PC-9 (cell line): Measurements from ENCODE around the gene NOL6. TPM values are rescaled to one million over a fixed set of nuclear protein-coding genes. Genes with fewer than 3 reads are reported as not detected.

Experiments
- BruUV-seq: library from RNA; stranded (reverse); fragments of 400-500 nt; replicated peaks from 2 replicates; lab custom pipeline; 2021; lab: Mats Ljungman, UMichigan
- CTCF ChIA-PET: fragments of 300-600 bp; sonication (Branson Sonifier 250); formaldehyde crosslinking; loops from one replicate; lab custom pipeline; 2022; ENCODE audit warnings: antibody characterized with exemption; lab: Charles Lee
- POLR2A ChIA-PET: fragments of 300-600 bp; sonication (Branson Sonifier 250); formaldehyde crosslinking; loops from one replicate; lab custom pipeline; 2022; ENCODE audit warnings: antibody characterized with exemption; ENCODE audit not compliant: unreplicated experiment; lab: Charles Lee
- DNase-seq, 2 experiments: peaks; one replicate each; pipeline versions ENCODE4 v3.0.0 to v3.0.0-alpha.2; 2015 to 2022; ENCODE audit warnings: mixed read lengths in 1 of 2
- H2AFZ ChIP-seq: fragments of 200-600 bp; sonication (generic); 2 replicates; pipeline ENCODE4 v1.8.1; 2017; ENCODE audit warnings: antibody characterized with exemption
- H3F3A ChIP-seq: fragments of 200-600 bp; sonication (generic); 2 replicates; pipeline ENCODE4 v1.8.1; 2017; ENCODE audit warnings: antibody characterized with exemption, mild to moderate bottlenecking, low read depth; ENCODE audit not compliant: insufficient read depth
- H3K27ac ChIP-seq: fragments of 200-600 bp; sonication (generic); 2 replicates; pipeline ENCODE4 v1.6.1; 2016; ENCODE audit warnings: mixed run types
- H3K27me3 ChIP-seq: fragments of 200-600 bp; sonication (generic); 2 replicates; pipeline ENCODE4 v1.6.1; 2016; ENCODE audit warnings: low read depth, mixed run types; ENCODE audit not compliant: insufficient read depth
- H3K36me3 ChIP-seq: fragments of 200-600 bp; sonication (generic); 2 replicates; pipeline ENCODE4 v1.6.1; 2016; ENCODE audit warnings: low read depth, mixed run types
- H3K4me1 ChIP-seq: fragments of 200-600 bp; sonication (generic); replicated peaks from 2 replicates; pipeline ENCODE4 v1.6.1; 2016; ENCODE audit warnings: mixed run types; ENCODE audit not compliant: insufficient read depth
- H3K4me2 ChIP-seq: fragments of 200-600 bp; sonication (generic); 2 replicates; pipeline ENCODE4 v1.6.1; 2017; ENCODE audit warnings: mixed run types
- H3K4me3 ChIP-seq: fragments of 200-600 bp; sonication (generic); 2 replicates; pipeline ENCODE4 v1.6.1; 2016; ENCODE audit warnings: mixed run types
- H3K79me2 ChIP-seq: fragments of 200-600 bp; sonication (generic); 2 replicates; pipeline ENCODE4 v1.6.1; 2017; ENCODE audit warnings: low read depth, mixed run types
- H3K9me2 ChIP-seq: fragments of 200-600 bp; sonication (generic); 2 replicates; pipeline ENCODE4 v1.8.1; 2017; ENCODE audit warnings: mild to moderate bottlenecking; ENCODE audit not compliant: insufficient read depth
- H3K9me3 ChIP-seq: fragments of 200-600 bp; sonication (generic); 2 replicates; pipeline ENCODE4 v1.8.1; 2016; ENCODE audit warnings: low read depth; ENCODE audit not compliant: insufficient read depth
- H4K20me1 ChIP-seq: fragments of 200-600 bp; sonication (generic); 2 replicates; pipeline ENCODE4 v1.8.1; 2017; ENCODE audit not compliant: insufficient read depth
- CTCF ChIP-seq: fragments of 200-600 bp; sonication (generic); conservative IDR thresholded peaks from 2 replicates; pipeline ENCODE4 v1.6.1; 2017; ENCODE audit warnings: mixed run types, antibody characterized with exemption, mild to moderate bottlenecking, moderate library complexity
- EZH2 ChIP-seq: fragments of 200-600 bp; sonication (generic); IDR thresholded peaks from 2 replicates; pipeline ENCODE4 v1.8.0; 2017; ENCODE audit warnings: antibody characterized with exemption, low read depth
- intact Hi-C: fragments of 100-400 bp; cut with micrococcal nuclease; formaldehyde crosslinking; loops from one replicate; pipeline ENCODE4 v1.10.0; 2022; ENCODE audit not compliant: unreplicated experiment
- total RNA-seq: library from RNA; stranded (reverse); gene quantifications from 2 replicates; pipeline ENCODE4 v1.2.3, GENCODE V29; 2021

The NOL6 gene
- total RNA-seq, 1 experiment from 2014 or later, result 15.5 TPM

GRCh38 chr9:33446946-33447798 is 26.6 kb downstream of the NOL6 start, which contains the start of gene AQP3:
Gene AQP3 (minus strand): TSS chr9:33447593. CDS start chr9:33447530, 63 bp downstream.
- H3K4me2 ChIP-seq, result peak within 1 kb of the TSS; percentile 79
- H3K9me2 ChIP-seq, result no peaks in the 10 kb centered on the region
- H3K4me3 ChIP-seq, result peak within 1 kb of the TSS; percentile 39; the same call in 1 of the 2 replicates
- no peak within 1 kb of the TSS for H2AFZ ChIP-seq
- no peaks in the 10 kb centered on the region for H3K79me2 ChIP-seq
- intact Hi-C loops, result no loop called here
- H3K9me3 ChIP-seq, result no peaks in the 10 kb centered on the region
- H3K36me3 ChIP-seq, result no peaks in the 10 kb centered on the region
- CTCF ChIA-PET, result interaction anchor here (0.6 to 1.2 kb wide), 12 partner anchors 19 to 213 kb away, joined by 3 to 17 read pairs (median 3); partner anchors contain the start of gene NOL6
- TF ChIP-seq EZH2, result no peak
- no peak for TF ChIP-seq CTCF
- TSS peak; percentile 55 for BruUV-seq
- peak; percentile 47 to 55 for DNase-seq
- peaks cover 11% of the 10 kb centered on the region; the same call in 1 of the 2 replicates for H3F3A ChIP-seq
- H4K20me1 ChIP-seq, result no peaks in the 10 kb centered on the region
- H3K27ac ChIP-seq, result no peak within 1 kb of the TSS
- no peaks in the 10 kb centered on the region for H3K27me3 ChIP-seq
- POLR2A ChIA-PET, result interaction anchor here (0.7 kb wide), 1 partner anchor 68 kb away, joined by 4 read pairs; no protein-coding TSS in a partner anchor
- H3K4me1 ChIP-seq, result peaks cover 48% of the 10 kb centered on the region

GRCh38 chr9:33446240-33446945 is 27.3 kb downstream of the NOL6 start:
- Histone ChIP-seq H4K20me1 (no peaks in the 10 kb centered on the region), H3K4me1 (peaks cover 54% of the 10 kb centered on the region), H3F3A (peaks cover 11% of the 10 kb centered on the region; the same call in 1 of the 2 replicates), H3K27ac (no peak overlapping the region), H3K36me3 (no peaks in the 10 kb centered on the region), H3K79me2 (no peaks in the 10 kb centered on the region), H3K4me3 (no peak overlapping the region), H3K9me2 (no peaks in the 10 kb centered on the region), H3K9me3 (no peaks in the 10 kb centered on the region), H2AFZ (no peak overlapping the region), H3K27me3 (no peaks in the 10 kb centered on the region), H3K4me2 (peak overlapping the region; percentile 79)
- CTCF ChIA-PET, result interaction anchor here (0.9 kb wide), 1 partner anchor 71 kb away, joined by 7 read pairs; no protein-coding TSS in a partner anchor
- no TSS peak for BruUV-seq
- intact Hi-C loops, result no loop called here
- no peak for TF ChIP-seq EZH2
- TF ChIP-seq CTCF, result no peak
- POLR2A ChIA-PET, result no interaction called here
- DNase-seq, result no peak
